ENCODE data around the gene OPRD1. TPM values are rescaled to one million over a fixed set of nuclear protein-coding genes. Genes with fewer than 3 reads are reported as not detected.

The OPRD1 gene
- total RNA-seq, 1 donor from 2014 or later: not detected

GRCh38 chr1:28902738-28903137 lies 90.8 kb downstream of the OPRD1 start:
- no peak for DNase-seq (ENCODE audit: low spot score)

GRCh38 chr1:28905921-28906666 lies 94.1 kb downstream of the OPRD1 start:
- peak; percentile 62 for DNase-seq (ENCODE audit: low spot score)

GRCh38 chr1:28909198-28909597 lies 97.2 kb downstream of the OPRD1 start:
- no peak for DNase-seq (ENCODE audit: low spot score)

GRCh38 chr1:28910379-28911115 lies 98.6 kb downstream of the OPRD1 start:
- no peak for DNase-seq (ENCODE audit: low spot score)

- DNase-seq (ENCODE audit: low spot score): no peak
Measured at GRCh38 chr1:28913786-28914227, 101.8 kb downstream of the OPRD1 start.

GRCh38 chr1:28914228-28915030 lies 102.5 kb downstream of the OPRD1 start, which contains the start of gene EPB41:
EPB41 (plus strand) TSS chr1:28914569; CDS start chr1:28987438, 72,869 bp downstream.
- peak; percentile 94 for DNase-seq (ENCODE audit: low spot score)

GRCh38 chr1:28915031-28915895 lies 103.3 kb downstream of the OPRD1 start:
- no peak for DNase-seq (ENCODE audit: low spot score)

GRCh38 chr1:28917757-28918118 lies 105.8 kb downstream of the OPRD1 start:
- DNase-seq (ENCODE audit: low spot score): no peak

Other genes with a start within 250 kb of the OPRD1 start
- gene RAB42, start 219.9 kb upstream of the OPRD1 start, total RNA-seq: 10.2 TPM
- 21.9 TPM for gene TAF12, start 169.1 kb upstream of the OPRD1 start, total RNA-seq
- not detected for gene RNU11, start 163.6 kb upstream of the OPRD1 start, total RNA-seq
- gene GMEB1, start 143.4 kb upstream of the OPRD1 start, total RNA-seq: 11.4 TPM
- 65.5 TPM for gene YTHDF2, start 75.2 kb upstream of the OPRD1 start, total RNA-seq
- 37.7 TPM for gene EPB41, start 102.4 kb downstream of the OPRD1 start, total RNA-seq

Data from mesenteric fat pad (tissue), 1 donor.